Measurements from ENCODE around the gene PRRT2. TPM values are rescaled to one million over a fixed set of nuclear protein-coding genes. Genes with fewer than 3 reads are reported as not detected.
A peak's percentile ranks its signal among the peaks of the same experiment; 100 is the strongest.

The PRRT2 gene
- 10 to 100 TPM in 1 of 2 donors, 1 to 10 TPM in 1; 8.2 to 15.7 TPM for total RNA-seq
- 77.6 TPM for polyA plus RNA-seq (2013, experiment 1 of 2)
- 65.0 TPM for polyA plus RNA-seq (2013, experiment 2 of 2)
- long read RNA-seq, experiment 1, result 0 reads
- long read RNA-seq, experiment 2, partial matches to known transcripts, result 0 of 3 reads
- long read RNA-seq, experiment 2, other reads (novel, unspliced or antisense), result 0 of 3 reads
- long read RNA-seq, experiment 3, partial matches to known transcripts, result 0 of 1 reads
- long read RNA-seq, experiment 3, other reads (novel, unspliced or antisense), result 1 of 1 reads
- long read RNA-seq, experiment 4, result 0 reads

DNA sequence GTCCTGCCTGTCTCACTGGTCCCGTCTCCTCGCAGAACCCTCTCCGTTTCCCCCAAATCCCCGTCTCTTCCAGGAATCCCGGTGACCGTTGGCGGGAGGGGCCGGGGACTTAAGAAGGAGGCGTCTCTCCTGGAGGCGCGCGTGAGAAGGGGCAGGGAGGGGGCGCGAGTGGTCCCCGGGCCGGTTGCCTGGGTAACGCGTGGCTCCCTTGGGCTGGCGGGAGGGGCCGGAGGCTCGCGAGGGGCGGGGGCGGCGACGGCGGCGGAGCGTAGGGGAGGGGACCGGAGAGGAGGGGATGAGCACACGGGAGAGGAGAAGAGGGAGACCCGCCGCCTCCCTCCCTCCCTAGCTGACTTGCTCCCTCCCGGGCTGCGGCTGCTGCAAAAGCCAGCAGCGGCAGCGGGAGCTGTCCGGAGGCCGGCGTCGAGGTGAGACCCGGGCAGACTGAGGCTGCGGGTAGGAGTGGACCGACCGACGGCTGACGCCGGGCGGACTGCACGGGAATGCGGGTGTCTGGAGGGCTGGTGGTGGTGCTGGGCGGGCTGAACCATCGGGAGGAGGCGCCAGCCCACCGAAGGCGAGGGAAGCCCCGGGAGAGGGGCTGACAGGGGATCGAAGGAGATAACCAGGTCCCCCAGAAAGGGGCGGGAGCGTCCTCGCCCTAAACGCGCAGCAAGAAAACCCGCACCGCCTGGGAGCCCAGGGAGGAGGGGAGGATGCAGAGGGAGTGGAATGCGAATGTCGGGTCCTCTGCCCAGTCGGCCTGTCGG is at the start of gene PRRT2:
PRRT2 (plus strand) TSS at position 298 of the 770 bp plus-strand sequence. CDS start 862 bp downstream, outside the sequence.
- Mint-ChIP-seq H3K36me3 (ENCODE audit: low read depth) (peaks cover 22% of the 10 kb centered on the region), H3K27me3 (ENCODE audit: insufficient read depth) (peaks cover 11% of the 10 kb centered on the region)
- H3K4me1 ChIP-seq (ENCODE audit: control insufficient read depth, insufficient read depth, low read length), result peaks cover 24% of the 10 kb centered on the region

DNA sequence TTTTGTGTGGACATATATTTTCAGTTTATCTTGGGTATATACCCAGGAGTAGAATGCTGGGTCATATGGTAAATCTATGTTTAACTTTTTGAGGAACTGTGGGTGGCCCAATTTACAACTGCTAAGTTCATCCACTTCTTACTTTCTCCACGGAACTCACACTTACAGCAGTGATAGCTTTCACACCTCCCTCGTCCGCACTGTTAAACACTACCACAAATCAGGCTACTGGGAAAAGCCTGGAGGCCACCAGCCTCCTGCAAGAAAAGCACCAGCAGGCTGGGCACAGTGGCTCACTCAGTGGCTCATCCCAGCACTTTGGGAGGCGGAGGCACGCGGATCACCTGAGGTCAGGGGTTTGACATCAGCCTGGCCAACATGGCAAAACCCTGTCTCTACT is 48.7 kb upstream of the PRRT2 start:
- H3K27ac ChIP-seq (ENCODE audit: low read depth, low read length), result no peak overlapping the region
- no peaks in the 10 kb centered on the region for H3K9me3 ChIP-seq (ENCODE audit: control insufficient read depth, low read length)
- no peak overlapping the region for H3K9ac ChIP-seq (ENCODE audit: extremely low read depth, low read length, poor library complexity, severe bottlenecking)
- H3K27me3 ChIP-seq (ENCODE audit: control insufficient read depth, insufficient read depth, low read length, poor library complexity, severe bottlenecking), result no peaks in the 10 kb centered on the region
- Mint-ChIP-seq H3K4me3 (no peak overlapping the region), H3K4me1 (peaks cover 4% of the 10 kb centered on the region), H3K27me3 (ENCODE audit: insufficient read depth) (peaks cover 4% of the 10 kb centered on the region), H3K27ac (no peak overlapping the region), H3K36me3 (ENCODE audit: low read depth) (no peaks in the 10 kb centered on the region), H3K9me3 (no peaks in the 10 kb centered on the region)
- 96 to 100% methylated on average over 3 to 6 of the region's 6 CpGs for WGBS, 2 experiments (ENCODE audit: insufficient coverage in 1 of 2, insufficient read length in 1 of 2)
- no peak for DNase-seq
- no peak overlapping the region for H3K4me3 ChIP-seq (ENCODE audit: low read length)
- TF ChIP-seq, protein P1, sequence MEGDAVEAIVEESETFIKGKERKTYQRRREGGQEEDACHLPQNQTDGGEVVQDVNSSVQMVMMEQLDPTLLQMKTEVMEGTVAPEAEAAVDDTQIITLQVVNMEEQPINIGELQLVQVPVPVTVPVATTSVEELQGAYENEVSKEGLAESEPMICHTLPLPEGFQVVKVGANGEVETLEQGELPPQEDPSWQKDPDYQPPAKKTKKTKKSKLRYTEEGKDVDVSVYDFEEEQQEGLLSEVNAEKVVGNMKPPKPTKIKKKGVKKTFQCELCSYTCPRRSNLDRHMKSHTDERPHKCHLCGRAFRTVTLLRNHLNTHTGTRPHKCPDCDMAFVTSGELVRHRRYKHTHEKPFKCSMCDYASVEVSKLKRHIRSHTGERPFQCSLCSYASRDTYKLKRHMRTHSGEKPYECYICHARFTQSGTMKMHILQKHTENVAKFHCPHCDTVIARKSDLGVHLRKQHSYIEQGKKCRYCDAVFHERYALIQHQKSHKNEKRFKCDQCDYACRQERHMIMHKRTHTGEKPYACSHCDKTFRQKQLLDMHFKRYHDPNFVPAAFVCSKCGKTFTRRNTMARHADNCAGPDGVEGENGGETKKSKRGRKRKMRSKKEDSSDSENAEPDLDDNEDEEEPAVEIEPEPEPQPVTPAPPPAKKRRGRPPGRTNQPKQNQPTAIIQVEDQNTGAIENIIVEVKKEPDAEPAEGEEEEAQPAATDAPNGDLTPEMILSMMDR (conservative IDR thresholded peaks at IDR 0.05), result no peak
- no peaks in the 10 kb centered on the region for H3K36me3 ChIP-seq (ENCODE audit: control insufficient read depth, insufficient read depth, low read length)
- H3K4me1 ChIP-seq (ENCODE audit: control insufficient read depth, insufficient read depth, low read length), result peaks cover 2% of the 10 kb centered on the region

More for the DNA sequence above, at the start of gene PRRT2:
- Mint-ChIP-seq H3K4me3 (peak within 1 kb of the TSS; percentile 67), H3K4me1 (peaks cover 48% of the 10 kb centered on the region), H3K27ac (peak within 1 kb of the TSS; percentile 92), H3K9me3 (no peaks in the 10 kb centered on the region)
- Histone ChIP-seq H3K27ac (ENCODE audit: low read depth, low read length) (peak within 1 kb of the TSS; percentile 82), H3K9me3 (ENCODE audit: control insufficient read depth, low read length) (no peaks in the 10 kb centered on the region), H3K27me3 (ENCODE audit: control insufficient read depth, insufficient read depth, low read length, poor library complexity, severe bottlenecking) (no peaks in the 10 kb centered on the region), H3K9ac (ENCODE audit: extremely low read depth, low read length, poor library complexity, severe bottlenecking) (peak within 1 kb of the TSS; percentile 30), H3K4me3 (ENCODE audit: low read length) (peak within 1 kb of the TSS; percentile 85), H3K36me3 (ENCODE audit: control insufficient read depth, insufficient read depth, low read length) (peaks cover 25% of the 10 kb centered on the region)
- 1 to 3% methylated on average over 14 to 64 of the region's 69 CpGs for WGBS, 2 experiments (ENCODE audit: insufficient coverage in 1 of 2, insufficient read length in 1 of 2)
- peak; percentile 87 for DNase-seq
- TF ChIP-seq, protein P1 (conservative IDR thresholded peaks at IDR 0.05), result no peak

DNA sequence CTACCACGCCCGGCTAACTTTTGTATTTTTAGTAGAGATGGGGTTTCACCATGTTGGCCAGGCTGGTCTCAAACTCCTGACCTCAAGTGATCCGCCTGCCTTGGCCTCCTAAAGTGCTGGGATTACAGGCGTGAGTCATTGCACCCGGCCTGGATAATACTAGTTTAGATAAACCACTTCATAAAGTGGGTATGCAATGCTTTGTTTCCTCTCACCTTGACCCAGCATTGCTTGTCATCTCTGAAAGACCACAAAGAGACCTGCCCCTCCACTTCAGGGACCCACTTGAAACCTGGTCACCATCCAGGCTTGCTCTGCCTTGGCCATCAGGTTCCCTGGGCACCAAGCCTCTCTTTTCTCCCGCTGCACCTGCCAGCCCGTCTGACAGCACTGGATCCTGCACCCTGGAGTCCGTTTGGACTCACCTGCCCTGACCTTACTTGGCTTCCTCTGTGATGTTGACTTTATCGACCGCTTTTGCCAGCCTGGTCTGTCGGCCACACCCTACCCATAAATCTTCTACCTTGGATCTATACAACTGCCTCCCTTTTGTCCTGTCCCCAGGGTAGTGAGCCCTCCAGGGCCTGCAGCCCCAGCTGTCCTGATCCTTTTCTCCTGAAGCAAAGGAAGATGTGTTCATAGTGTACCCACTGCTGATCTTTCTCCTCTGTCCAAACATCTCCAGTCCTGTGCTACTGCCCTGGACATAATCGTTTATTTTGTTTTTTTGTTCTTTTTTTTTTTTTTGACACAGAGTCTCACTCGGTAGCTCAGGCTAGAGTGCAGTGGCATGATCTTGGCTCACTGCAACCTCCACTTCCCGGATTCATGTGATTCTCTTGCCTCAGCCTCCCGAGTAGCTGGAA is 46.6 kb upstream of the PRRT2 start:
- Histone ChIP-seq H3K9ac (ENCODE audit: extremely low read depth, low read length, poor library complexity, severe bottlenecking) (no peak overlapping the region), H3K4me1 (ENCODE audit: control insufficient read depth, insufficient read depth, low read length) (peaks cover 2% of the 10 kb centered on the region), H3K9me3 (ENCODE audit: control insufficient read depth, low read length) (no peaks in the 10 kb centered on the region), H3K27me3 (ENCODE audit: control insufficient read depth, insufficient read depth, low read length, poor library complexity, severe bottlenecking) (no peaks in the 10 kb centered on the region), H3K27ac (ENCODE audit: low read depth, low read length) (no peak overlapping the region), H3K36me3 (ENCODE audit: control insufficient read depth, insufficient read depth, low read length) (no peaks in the 10 kb centered on the region), H3K4me3 (ENCODE audit: low read length) (no peak overlapping the region)
- Mint-ChIP-seq H3K27me3 (ENCODE audit: insufficient read depth) (peaks cover 4% of the 10 kb centered on the region), H3K4me3 (no peak overlapping the region), H3K4me1 (peaks cover 4% of the 10 kb centered on the region), H3K27ac (no peak overlapping the region), H3K9me3 (no peaks in the 10 kb centered on the region), H3K36me3 (ENCODE audit: low read depth) (no peaks in the 10 kb centered on the region)
- WGBS, 2 experiments (ENCODE audit: insufficient coverage in 1 of 2, insufficient read length in 1 of 2), result 93 to 99% methylated on average over 10 to 15 of the region's 15 CpGs
- DNase-seq, result no peak
- TF ChIP-seq, protein P1 (conservative IDR thresholded peaks at IDR 0.05), result no peak

All from endodermal cell (in vitro differentiated cells).